IgD-negative memory B cell (primary cell): ENCODE data around the gene PRKN. TPM values are rescaled to one million over a fixed set of nuclear protein-coding genes. Genes with fewer than 3 reads are reported as not detected.

Experiments used
- H3K27ac Mint-ChIP-seq, 3 donors: one replicate each; pipeline ENCODE4 v1.8.0; 2020 to 2022; ENCODE audit warnings: mild to moderate bottlenecking in 3 of 3, mixed read lengths in 3 of 3, moderate library complexity in 1 of 3
- H3K27me3 Mint-ChIP-seq: one replicate; pipeline ENCODE4 v1.8.0; 2021; ENCODE audit warnings: mixed read lengths
- H3K36me3 Mint-ChIP-seq: one replicate; pipeline ENCODE4 v1.8.0; 2020; ENCODE audit warnings: mild to moderate bottlenecking, mixed read lengths
- H3K4me1 Mint-ChIP-seq, 3 donors: one replicate each; pipeline ENCODE4 v1.8.0; 2020 to 2022; ENCODE audit warnings: mixed read lengths in 3 of 3, mild to moderate bottlenecking in 1 of 3
- H3K4me3 Mint-ChIP-seq, 4 donors: one replicate each; pipeline ENCODE4 v1.8.0; 2020 to 2022; ENCODE audit warnings: mild to moderate bottlenecking in 4 of 4, mixed read lengths in 4 of 4, moderate library complexity in 3 of 4
- H3K9me3 Mint-ChIP-seq, 3 donors: one replicate each; pipeline ENCODE4 v1.8.0; 2020 to 2021; ENCODE audit warnings: mixed read lengths in 3 of 3, mild to moderate bottlenecking in 1 of 3
- polyA plus RNA-seq: library from polyadenylated mRNA; unstranded; fragments of 300-500 nt; fragmentation: Illumina TruSeq; gene quantifications from one replicate; pipeline ENCODE4 v1.2.3, GENCODE V29; 2021

Gene PRKN
- polyA plus RNA-seq, 1 donor from 2014 or later = 0.55 TPM

GRCh38 chr6:162267641-162268040, 459.9 kb downstream of the PRKN start:
- Mint-ChIP-seq H3K9me3 (peaks cover 0 to 2% (median 0%) of the 10 kb centered on the region in 3 donors), H3K27me3 (no peaks in the 10 kb centered on the region), H3K36me3 (peaks cover 5% of the 10 kb centered on the region), H3K4me3 (no peak overlapping the region), H3K4me1 (peaks cover 0 to 2% (median 1%) of the 10 kb centered on the region in 3 donors), H3K27ac (no peak overlapping the region)

GRCh38 chr6:162267126-162267525, 460.4 kb downstream of the PRKN start:
- Mint-ChIP-seq H3K9me3 (peaks cover 0 to 2% (median 0%) of the 10 kb centered on the region in 3 donors), H3K4me1 (peaks cover 0 to 2% (median 1%) of the 10 kb centered on the region in 3 donors), H3K27ac (no peak overlapping the region), H3K27me3 (no peaks in the 10 kb centered on the region), H3K4me3 (no peak overlapping the region), H3K36me3 (peaks cover 6% of the 10 kb centered on the region)

- no peaks in the 10 kb centered on the region for H3K27me3 Mint-ChIP-seq
- H3K4me3 Mint-ChIP-seq = no peak overlapping the region
- H3K9me3 Mint-ChIP-seq = peaks cover 0 to 2% (median 0%) of the 10 kb centered on the region in 3 donors
- H3K4me1 Mint-ChIP-seq = peaks cover 0 to 1% (median 0%) of the 10 kb centered on the region in 3 donors
- peaks cover 7% of the 10 kb centered on the region for H3K36me3 Mint-ChIP-seq
- H3K27ac Mint-ChIP-seq = no peak overlapping the region
These were observed 463.0 kb downstream of the PRKN start for GRCh38 chr6:162264581-162264980.

GRCh38 chr6:162262466-162263196, 464.9 kb downstream of the PRKN start:
- no peak overlapping the region for H3K27ac Mint-ChIP-seq
- peaks cover 0 to 1% (median 0%) of the 10 kb centered on the region in 3 donors for H3K4me1 Mint-ChIP-seq
- peaks cover 0 to 6% (median 0%) of the 10 kb centered on the region in 3 donors for H3K9me3 Mint-ChIP-seq
- peaks cover 4% of the 10 kb centered on the region for H3K36me3 Mint-ChIP-seq
- no peaks in the 10 kb centered on the region for H3K27me3 Mint-ChIP-seq
- no peak overlapping the region for H3K4me3 Mint-ChIP-seq

- H3K36me3 Mint-ChIP-seq = peaks cover 4% of the 10 kb centered on the region
- H3K9me3 Mint-ChIP-seq = peaks cover 0 to 6% (median 0%) of the 10 kb centered on the region in 3 donors
- peaks cover 0 to 1% (median 0%) of the 10 kb centered on the region in 3 donors for H3K4me1 Mint-ChIP-seq
- H3K27me3 Mint-ChIP-seq = no peaks in the 10 kb centered on the region
- no peak overlapping the region for H3K27ac Mint-ChIP-seq
- H3K4me3 Mint-ChIP-seq = no peak overlapping the region
These were observed 466.0 kb downstream of the PRKN start for GRCh38 chr6:162261598-162261997.

- Mint-ChIP-seq H3K9me3 (peaks cover 0 to 6% (median 0%) of the 10 kb centered on the region in 3 donors), H3K27me3 (no peaks in the 10 kb centered on the region), H3K27ac (peak overlapping the region in 1 of 3 donors; percentile 57), H3K36me3 (peaks cover 4% of the 10 kb centered on the region), H3K4me3 (no peak overlapping the region), H3K4me1 (no peaks in the 10 kb centered on the region)
These were observed 467.5 kb downstream of the PRKN start for GRCh38 chr6:162260027-162260426.

GRCh38 chr6:162258647-162259046, 468.9 kb downstream of the PRKN start:
- Mint-ChIP-seq H3K4me3 (no peak overlapping the region), H3K9me3 (peaks cover 0 to 4% (median 0%) of the 10 kb centered on the region in 3 donors), H3K27ac (no peak overlapping the region), H3K4me1 (no peaks in the 10 kb centered on the region), H3K36me3 (peaks cover 4% of the 10 kb centered on the region), H3K27me3 (no peaks in the 10 kb centered on the region)

- Mint-ChIP-seq H3K4me3 (no peak overlapping the region), H3K27ac (peak overlapping the region in 1 of 3 donors; percentile 28), H3K36me3 (peaks cover 1% of the 10 kb centered on the region), H3K9me3 (peaks cover 0 to 4% (median 4%) of the 10 kb centered on the region in 3 donors), H3K27me3 (no peaks in the 10 kb centered on the region), H3K4me1 (no peaks in the 10 kb centered on the region)
These were observed 471.2 kb downstream of the PRKN start for GRCh38 chr6:162256361-162256760.

- Mint-ChIP-seq H3K27ac (no peak overlapping the region), H3K27me3 (no peaks in the 10 kb centered on the region), H3K4me1 (no peaks in the 10 kb centered on the region), H3K9me3 (peaks cover 0 to 4% (median 4%) of the 10 kb centered on the region in 3 donors), H3K36me3 (peaks cover 2% of the 10 kb centered on the region), H3K4me3 (no peak overlapping the region)
These were observed 476.3 kb downstream of the PRKN start for GRCh38 chr6:162251257-162251656.

GRCh38 chr6:162249907-162250642, 477.5 kb downstream of the PRKN start:
- H3K27ac Mint-ChIP-seq = no peak overlapping the region
- no peaks in the 10 kb centered on the region for H3K4me1 Mint-ChIP-seq
- H3K9me3 Mint-ChIP-seq = peaks cover 0 to 4% (median 4%) of the 10 kb centered on the region in 3 donors
- H3K27me3 Mint-ChIP-seq = no peaks in the 10 kb centered on the region
- peaks cover 2% of the 10 kb centered on the region for H3K36me3 Mint-ChIP-seq
- H3K4me3 Mint-ChIP-seq = no peak overlapping the region

- H3K27ac Mint-ChIP-seq = no peak overlapping the region
- H3K36me3 Mint-ChIP-seq = peaks cover 4% of the 10 kb centered on the region
- H3K4me3 Mint-ChIP-seq = no peak overlapping the region
- peaks cover 0 to 6% (median 0%) of the 10 kb centered on the region in 3 donors for H3K9me3 Mint-ChIP-seq
- H3K27me3 Mint-ChIP-seq = no peaks in the 10 kb centered on the region
- H3K4me1 Mint-ChIP-seq = no peaks in the 10 kb centered on the region
These were observed 481.6 kb downstream of the PRKN start for GRCh38 chr6:162245830-162246420.

- Mint-ChIP-seq H3K4me1 (no peaks in the 10 kb centered on the region), H3K27me3 (no peaks in the 10 kb centered on the region), H3K9me3 (peaks cover 0 to 2% (median 0%) of the 10 kb centered on the region in 3 donors), H3K36me3 (peaks cover 2% of the 10 kb centered on the region), H3K4me3 (no peak overlapping the region), H3K27ac (no peak overlapping the region)
These were observed 483.5 kb downstream of the PRKN start for GRCh38 chr6:162244031-162244430.

- peaks cover 0 to 2% (median 0%) of the 10 kb centered on the region in 3 donors for H3K9me3 Mint-ChIP-seq
- H3K27me3 Mint-ChIP-seq = no peaks in the 10 kb centered on the region
- no peak overlapping the region for H3K4me3 Mint-ChIP-seq
- no peaks in the 10 kb centered on the region for H3K4me1 Mint-ChIP-seq
- no peak overlapping the region for H3K27ac Mint-ChIP-seq
- peaks cover 2% of the 10 kb centered on the region for H3K36me3 Mint-ChIP-seq
These were observed 484.7 kb downstream of the PRKN start for GRCh38 chr6:162242915-162243314.

GRCh38 chr6:162239330-162239729, 488.2 kb downstream of the PRKN start:
- H3K27ac Mint-ChIP-seq = no peak overlapping the region
- no peaks in the 10 kb centered on the region for H3K27me3 Mint-ChIP-seq
- peaks cover 0 to 1% (median 0%) of the 10 kb centered on the region in 3 donors for H3K4me1 Mint-ChIP-seq
- H3K4me3 Mint-ChIP-seq = no peak overlapping the region
- peaks cover 0 to 4% (median 0%) of the 10 kb centered on the region in 3 donors for H3K9me3 Mint-ChIP-seq
- H3K36me3 Mint-ChIP-seq = peaks cover 2% of the 10 kb centered on the region

GRCh38 chr6:162238675-162239074, 488.9 kb downstream of the PRKN start:
- no peak overlapping the region for H3K27ac Mint-ChIP-seq
- H3K4me3 Mint-ChIP-seq = no peak overlapping the region
- H3K27me3 Mint-ChIP-seq = no peaks in the 10 kb centered on the region
- H3K36me3 Mint-ChIP-seq = peaks cover 2% of the 10 kb centered on the region
- peaks cover 0 to 1% (median 0%) of the 10 kb centered on the region in 3 donors for H3K4me1 Mint-ChIP-seq
- peaks cover 0 to 2% (median 2%) of the 10 kb centered on the region in 3 donors for H3K9me3 Mint-ChIP-seq
